ENCODE data around the gene EEF1A1.
A peak's percentile ranks its signal among the peaks of the same experiment; 100 is the strongest.
"Not testable (repeated sequence)": the region's sequence is repeated elsewhere in the genome, so short reads cannot be mapped to it uniquely, and the experiment has no call there.

EEF1A1 gene

GRCh38 chr6:73509851-73510250 is 11.0 kb downstream of the EEF1A1 start:
- Histone ChIP-seq H3K27me3 (ENCODE audit: insufficient read depth, poor library complexity, severe bottlenecking) (no peaks in the 10 kb centered on the region), H3K27ac (replicated peaks) (no peak overlapping the region), H3K4me3 (replicated peaks; ENCODE audit: insufficient read depth, low read length) (no peak overlapping the region)
- no peak for DNase-seq (ENCODE audit: low read depth in 1 of 2, low spot score in 1 of 2)
- TF ChIP-seq GABPA (IDR thresholded peaks at IDR 0.05; ENCODE audit: low read depth) (no peak), CTCF (IDR thresholded peaks at IDR 0.05; ENCODE audit: insufficient read depth, low read length) (no peak), SPI1 (IDR thresholded peaks at IDR 0.05; ENCODE audit: borderline replicate concordance, low read depth) (no peak), POLR2AphosphoS5 (IDR thresholded peaks at IDR 0.05; ENCODE audit: low read depth) (no peak), REST (IDR thresholded peaks at IDR 0.05; ENCODE audit: insufficient replicate concordance, low read depth) (no peak)

- H3K27ac ChIP-seq (replicated peaks) = no peak overlapping the region
- no peaks in the 10 kb centered on the region for H3K27me3 ChIP-seq (ENCODE audit: insufficient read depth, poor library complexity, severe bottlenecking)
- TF ChIP-seq SPI1 (IDR thresholded peaks at IDR 0.05; ENCODE audit: borderline replicate concordance, low read depth) = 0 out of 2 replicates have a peak, but pooled peaks have one; percentile 13
- TF ChIP-seq CTCF (IDR thresholded peaks at IDR 0.05; ENCODE audit: insufficient read depth, low read length) = no peak
Observed at GRCh38 chr6:73508776-73509175, 12.1 kb downstream of the EEF1A1 start.

GRCh38 chr6:73506246-73506645 is 14.6 kb downstream of the EEF1A1 start:
- DNase-seq (ENCODE audit: low read depth in 1 of 2, low spot score in 1 of 2) = peak in 1 of 2 experiments; percentile 38
- H3K27me3 ChIP-seq (ENCODE audit: insufficient read depth, poor library complexity, severe bottlenecking) = no peaks in the 10 kb centered on the region
- TF ChIP-seq GABPA (IDR thresholded peaks at IDR 0.05; ENCODE audit: low read depth) = no peak
- TF ChIP-seq SPI1 (IDR thresholded peaks at IDR 0.05; ENCODE audit: borderline replicate concordance, low read depth) = 0 out of 2 replicates have a peak, but pooled peaks have one; percentile 30
- no peak overlapping the region for H3K27ac ChIP-seq (replicated peaks)
- no peak overlapping the region for H3K4me3 ChIP-seq (replicated peaks; ENCODE audit: insufficient read depth, low read length)

More at GRCh38 chr6:73508776-73509175, 12.1 kb downstream of the EEF1A1 start:
- no peak overlapping the region for H3K4me3 ChIP-seq (replicated peaks; ENCODE audit: insufficient read depth, low read length)
- no peak for DNase-seq (ENCODE audit: low read depth in 1 of 2, low spot score in 1 of 2)

GRCh38 chr6:73505705-73506104 is 15.1 kb downstream of the EEF1A1 start:
- not testable (repeated sequence) for H3K4me3 ChIP-seq (replicated peaks; ENCODE audit: insufficient read depth, low read length); H3K27ac ChIP-seq (replicated peaks); DNase-seq (ENCODE audit: low read depth in 1 of 2, low spot score in 1 of 2)

GRCh38 chr6:73505142-73505541 is 15.7 kb downstream of the EEF1A1 start:
- Histone ChIP-seq H3K27ac (replicated peaks) (no peak overlapping the region), H3K4me3 (replicated peaks; ENCODE audit: insufficient read depth, low read length) (no peak overlapping the region), H3K27me3 (ENCODE audit: insufficient read depth, poor library complexity, severe bottlenecking) (no peaks in the 10 kb centered on the region)
- TF ChIP-seq POLR2AphosphoS5 (IDR thresholded peaks at IDR 0.05; ENCODE audit: low read depth) = no peak
- TF ChIP-seq REST (IDR thresholded peaks at IDR 0.05; ENCODE audit: insufficient replicate concordance, low read depth) = no peak
- DNase-seq (ENCODE audit: low read depth in 1 of 2, low spot score in 1 of 2) = no peak

More at GRCh38 chr6:73505705-73506104, 15.1 kb downstream of the EEF1A1 start:
- not testable (repeated sequence) for H3K27me3 ChIP-seq (ENCODE audit: insufficient read depth, poor library complexity, severe bottlenecking)

Data from HL-60 (cell line).